ENCODE results near the gene SLC52A1. TPM values are rescaled to one million over a fixed set of nuclear protein-coding genes. Genes with fewer than 3 reads are reported as not detected.

Gene SLC52A1
- total and polyA plus RNA-seq, 11 donors, result 0.12 TPM; not detected in 10

DNA sequence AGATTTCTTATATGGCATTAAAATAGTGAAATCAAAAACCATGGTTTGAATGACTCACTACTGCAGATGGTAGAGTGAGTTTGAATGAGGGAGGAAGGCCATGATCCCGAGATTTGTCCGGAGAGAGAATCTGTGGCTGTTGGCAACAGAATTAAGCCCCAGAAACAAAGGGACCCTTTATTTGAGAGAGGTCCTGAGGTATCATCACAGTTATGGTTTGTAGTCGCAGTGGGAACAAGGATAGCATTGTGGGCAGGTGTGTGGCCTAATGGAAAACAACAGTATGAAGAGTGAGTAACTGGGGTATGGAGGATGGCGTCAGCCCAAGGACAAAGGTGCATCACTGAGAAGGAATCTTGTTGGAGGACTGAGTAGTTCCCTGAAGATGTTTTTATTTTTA, 34.5 kb upstream of the SLC52A1 start:
- intact Hi-C loops (cut with DNase I), result loop anchor here in 2 of 10 donors (5.0 to 10.0 kb wide), 2 partner anchors 37 to 165 kb away; partner anchors contain the start of gene CHRNE (in 2 of the 2)
- no peaks in the 10 kb centered on the region for H3K4me1 ChIP-seq
- DNase-seq (no peak), ATAC-seq (no peak)
- no peaks in the 10 kb centered on the region for H3K36me3 ChIP-seq
- TF ChIP-seq POLR2A (IDR thresholded peaks at IDR 0.05), result no peak
- TF ChIP-seq, protein P1, sequence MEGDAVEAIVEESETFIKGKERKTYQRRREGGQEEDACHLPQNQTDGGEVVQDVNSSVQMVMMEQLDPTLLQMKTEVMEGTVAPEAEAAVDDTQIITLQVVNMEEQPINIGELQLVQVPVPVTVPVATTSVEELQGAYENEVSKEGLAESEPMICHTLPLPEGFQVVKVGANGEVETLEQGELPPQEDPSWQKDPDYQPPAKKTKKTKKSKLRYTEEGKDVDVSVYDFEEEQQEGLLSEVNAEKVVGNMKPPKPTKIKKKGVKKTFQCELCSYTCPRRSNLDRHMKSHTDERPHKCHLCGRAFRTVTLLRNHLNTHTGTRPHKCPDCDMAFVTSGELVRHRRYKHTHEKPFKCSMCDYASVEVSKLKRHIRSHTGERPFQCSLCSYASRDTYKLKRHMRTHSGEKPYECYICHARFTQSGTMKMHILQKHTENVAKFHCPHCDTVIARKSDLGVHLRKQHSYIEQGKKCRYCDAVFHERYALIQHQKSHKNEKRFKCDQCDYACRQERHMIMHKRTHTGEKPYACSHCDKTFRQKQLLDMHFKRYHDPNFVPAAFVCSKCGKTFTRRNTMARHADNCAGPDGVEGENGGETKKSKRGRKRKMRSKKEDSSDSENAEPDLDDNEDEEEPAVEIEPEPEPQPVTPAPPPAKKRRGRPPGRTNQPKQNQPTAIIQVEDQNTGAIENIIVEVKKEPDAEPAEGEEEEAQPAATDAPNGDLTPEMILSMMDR (IDR thresholded peaks at IDR 0.05), result no peak
- 77 to 89% (median 81%) methylated on average over 4 of the region's 4 CpGs for WGBS, 4 donors
- H3K9me3 ChIP-seq, result no peaks in the 10 kb centered on the region
- H3K27ac ChIP-seq, result no peak overlapping the region
- H3K4me3 ChIP-seq, result no peak overlapping the region
- no peaks in the 10 kb centered on the region for H3K27me3 ChIP-seq

DNA sequence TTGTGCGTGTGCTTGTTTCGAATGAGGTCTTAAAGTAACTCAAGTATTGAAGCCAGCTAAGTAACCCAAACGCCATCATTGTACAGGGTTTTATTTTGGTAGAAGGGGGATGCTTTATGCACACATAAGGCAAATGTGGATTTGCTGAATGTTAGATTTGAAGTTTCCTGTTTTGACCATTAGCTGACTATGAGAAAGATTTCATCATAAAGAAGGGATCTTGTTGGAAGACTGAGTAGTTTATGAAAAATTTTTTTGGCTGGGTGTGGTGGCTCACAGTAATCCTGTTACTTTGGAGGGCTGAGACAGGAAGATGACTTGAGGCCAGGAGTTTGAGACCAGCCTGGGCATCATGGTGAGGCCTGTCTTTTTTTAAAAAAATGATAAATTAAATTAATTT, 33.0 kb upstream of the SLC52A1 start:
- H3K27ac ChIP-seq, result no peak overlapping the region
- intact Hi-C loops (cut with DNase I), result loop anchor here in 2 of 10 donors (5.0 to 10.0 kb wide), 2 partner anchors 36 to 163 kb away; partner anchors contain the start of gene CHRNE (in 2 of the 2)
- 84 to 94% (median 89%) methylated on average over 3 of the region's 3 CpGs for WGBS, 4 donors

GRCh38 chr17:5065227-5065744, 30.1 kb upstream of the SLC52A1 start:
- no peak for TF ChIP-seq POLR2A (IDR thresholded peaks at IDR 0.05)
- TF ChIP-seq, protein P1 (IDR thresholded peaks at IDR 0.05), result no peak
- no peak for ATAC-seq
- whole genome bisulfite sequencing, 4 donors, result 59 to 68% (median 64%) methylated on average over 1 of the region's 1 CpG

More for the DNA sequence above, 33.0 kb upstream of the SLC52A1 start:
- TF ChIP-seq, protein P1 (IDR thresholded peaks at IDR 0.05), result no peak
- TF ChIP-seq POLR2A (IDR thresholded peaks at IDR 0.05), result no peak
- Histone ChIP-seq H3K9me3 (no peaks in the 10 kb centered on the region), H3K36me3 (no peaks in the 10 kb centered on the region), H3K4me3 (no peak overlapping the region), H3K4me1 (no peaks in the 10 kb centered on the region), H3K27me3 (no peaks in the 10 kb centered on the region)
- ATAC-seq (no peak), DNase-seq (no peak)

DNA sequence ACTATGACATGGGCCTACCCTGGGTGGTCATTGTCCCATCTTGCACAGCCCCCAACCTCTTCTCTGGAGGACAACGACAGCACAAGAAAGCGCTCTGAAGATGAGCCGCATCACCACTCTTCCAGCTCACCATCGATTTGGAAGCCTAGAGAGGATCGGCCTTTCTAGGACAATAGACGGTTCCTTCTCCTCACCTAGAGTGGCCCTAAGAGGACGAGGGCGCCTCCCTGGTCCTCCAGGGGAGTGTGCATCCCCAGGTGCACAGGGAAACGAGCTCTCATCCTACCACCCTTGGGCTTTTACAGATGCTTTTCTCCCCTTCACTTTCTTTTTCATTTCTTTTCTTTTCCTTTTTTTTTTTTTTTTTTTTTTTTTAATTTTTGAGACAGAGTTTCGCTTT, 20.3 kb upstream of the SLC52A1 start:
- ATAC-seq (no peak), DNase-seq (no peak)
- intact Hi-C loops (cut with DNase I), result no loop called here
- H3K4me3 ChIP-seq, result no peak overlapping the region
- no peaks in the 10 kb centered on the region for H3K36me3 ChIP-seq
- no peak overlapping the region for H3K27ac ChIP-seq
- H3K27me3 ChIP-seq, result peaks cover 0 to 3% (median 0%) of the 10 kb centered on the region in 9 donors
- TF ChIP-seq, protein P1 (IDR thresholded peaks at IDR 0.05), result no peak
- TF ChIP-seq POLR2A (IDR thresholded peaks at IDR 0.05), result no peak
- no peaks in the 10 kb centered on the region for H3K4me1 ChIP-seq
- H3K9me3 ChIP-seq, result no peaks in the 10 kb centered on the region
- WGBS, 4 donors, result 88 to 93% (median 91%) methylated on average over 9 to 10 of the region's 10 CpGs

More at GRCh38 chr17:5065227-5065744, 30.1 kb upstream of the SLC52A1 start:
- intact Hi-C loops (cut with DNase I), result loop anchor here in 2 of 10 donors (5.0 to 10.0 kb wide), 2 partner anchors 33 to 160 kb away; partner anchors contain the start of gene CHRNE (in 2 of the 2)
- no peak overlapping the region for H3K27ac ChIP-seq
- H3K4me3 ChIP-seq, result no peak overlapping the region
- H3K9me3 ChIP-seq, result no peaks in the 10 kb centered on the region
- H3K4me1 ChIP-seq, result no peaks in the 10 kb centered on the region
- DNase-seq, result no peak
- no peaks in the 10 kb centered on the region for H3K27me3 ChIP-seq
- no peaks in the 10 kb centered on the region for H3K36me3 ChIP-seq
